GM19240 (cell line): Measurements from ENCODE around the gene ARID1B.

ENCODE experiments used
- DNase-seq: peaks from one replicate; pipeline ENCODE4 v3.0.0; 2011; ENCODE audit warnings: low spot score; ENCODE audit not compliant: insufficient read length

ARID1B gene

DNA sequence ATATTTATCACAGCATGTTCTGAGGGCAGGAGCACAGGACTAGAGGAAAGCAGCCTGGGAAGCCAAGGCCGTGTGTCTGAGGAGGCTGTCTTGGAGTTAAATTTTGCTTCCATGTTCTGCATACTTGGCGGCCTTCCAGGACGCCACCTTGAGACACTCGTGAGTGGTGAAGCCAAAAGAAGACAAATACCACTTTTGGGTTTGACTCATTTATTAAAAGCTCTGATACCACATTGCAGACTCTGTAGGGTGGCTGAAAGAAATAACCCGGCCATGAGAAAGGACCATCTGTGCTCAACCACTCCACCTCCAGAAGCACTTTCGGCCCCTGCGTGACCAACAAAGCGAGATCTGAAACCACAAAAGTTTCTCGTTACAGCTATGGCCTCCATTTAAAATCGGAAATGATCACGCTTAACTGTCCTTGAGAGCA lies 426.1 kb downstream of the ARID1B start:
- peak; percentile 83 for DNase-seq

DNA sequence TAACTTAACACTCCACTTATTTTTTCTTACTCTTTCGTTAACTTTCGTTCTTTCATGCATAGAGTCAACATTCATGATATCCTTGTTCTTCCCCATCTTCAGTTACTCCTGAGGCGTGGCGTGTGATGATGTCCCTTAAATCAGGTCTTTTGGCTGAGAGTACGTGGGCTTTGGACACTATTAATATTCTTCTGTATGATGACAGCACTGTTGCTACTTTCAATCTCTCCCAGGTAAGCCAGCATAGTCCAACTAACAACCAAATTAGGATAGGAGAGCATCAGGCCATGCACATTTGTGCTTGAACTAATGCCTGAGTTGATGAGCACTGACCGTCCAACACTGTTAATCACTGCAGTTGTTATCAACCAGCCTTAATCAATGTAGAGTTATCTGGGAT lies 426.6 kb downstream of the ARID1B start:
- no peak for DNase-seq

- no peak for DNase-seq
Observed at GRCh38 chr6:157205473-157206358, 428.5 kb downstream of the ARID1B start.

- DNase-seq, result no peak
Observed at GRCh38 chr6:157206359-157206815, 429.2 kb downstream of the ARID1B start.

DNA sequence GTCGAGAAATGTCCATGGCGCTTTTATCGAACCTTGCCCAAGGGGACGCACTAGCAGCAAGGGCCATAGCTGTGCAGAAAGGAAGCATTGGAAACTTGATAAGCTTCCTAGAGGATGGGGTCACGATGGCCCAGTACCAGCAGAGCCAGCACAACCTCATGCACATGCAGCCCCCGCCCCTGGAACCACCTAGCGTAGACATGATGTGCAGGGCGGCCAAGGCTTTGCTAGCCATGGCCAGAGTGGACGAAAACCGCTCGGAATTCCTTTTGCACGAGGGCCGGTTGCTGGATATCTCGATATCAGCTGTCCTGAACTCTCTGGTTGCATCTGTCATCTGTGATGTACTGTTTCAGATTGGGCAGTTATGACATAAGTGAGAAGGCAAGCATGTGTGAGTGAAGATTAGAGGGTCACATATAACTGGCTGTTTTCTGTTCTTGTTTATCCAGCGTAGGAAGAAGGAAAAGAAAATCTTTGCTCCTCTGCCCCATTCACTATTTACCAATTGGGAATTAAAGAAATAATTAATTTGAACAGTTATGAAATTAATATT lies 430.4 kb downstream of the ARID1B start:
- DNase-seq, result no peak

GRCh38 chr6:157209865-157210530 lies 432.8 kb downstream of the ARID1B start:
- no peak for DNase-seq

- no peak for DNase-seq
Observed at GRCh38 chr6:157210954-157211353, 433.8 kb downstream of the ARID1B start.

DNA sequence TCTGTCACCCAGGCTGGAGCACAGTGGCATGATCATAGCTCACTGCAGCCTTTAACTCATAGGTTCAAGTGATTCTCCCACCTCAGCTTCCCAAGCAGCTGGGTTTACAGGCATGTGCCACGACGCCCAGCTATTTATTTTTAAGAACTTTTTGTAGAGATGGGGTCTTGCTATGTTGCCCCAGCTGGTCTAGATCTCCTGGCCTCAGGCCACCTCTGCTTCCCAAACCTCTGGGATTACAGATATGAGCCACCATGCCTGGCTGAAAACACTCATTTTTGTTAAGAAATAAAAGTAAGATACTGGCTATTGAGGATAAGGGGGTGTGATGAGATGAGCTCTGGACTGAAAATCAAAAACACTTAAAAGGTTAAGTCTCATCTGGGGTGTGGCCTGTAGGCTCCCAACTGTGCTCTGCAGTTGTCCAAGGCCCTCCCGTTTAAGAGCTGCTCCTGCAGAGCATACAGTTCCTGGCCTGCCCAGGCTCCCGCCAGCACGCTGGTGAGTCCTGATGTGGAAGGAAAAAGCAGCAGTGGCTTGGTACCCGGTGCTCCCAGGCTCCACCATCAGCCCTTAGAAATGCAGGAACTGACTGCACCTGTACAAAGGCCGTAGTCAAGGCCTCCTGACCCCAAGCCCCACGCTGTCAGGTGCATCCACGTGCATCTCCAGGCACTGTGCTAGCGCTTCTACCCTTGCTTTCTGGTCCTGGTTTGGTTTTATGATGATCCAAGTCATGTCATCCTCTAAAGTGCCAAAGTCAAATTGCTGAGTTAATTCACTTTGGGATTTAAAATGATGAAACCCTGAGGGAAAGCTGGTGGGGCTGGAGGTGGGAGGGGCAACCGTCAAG lies 434.7 kb downstream of the ARID1B start:
- no peak for DNase-seq

DNA sequence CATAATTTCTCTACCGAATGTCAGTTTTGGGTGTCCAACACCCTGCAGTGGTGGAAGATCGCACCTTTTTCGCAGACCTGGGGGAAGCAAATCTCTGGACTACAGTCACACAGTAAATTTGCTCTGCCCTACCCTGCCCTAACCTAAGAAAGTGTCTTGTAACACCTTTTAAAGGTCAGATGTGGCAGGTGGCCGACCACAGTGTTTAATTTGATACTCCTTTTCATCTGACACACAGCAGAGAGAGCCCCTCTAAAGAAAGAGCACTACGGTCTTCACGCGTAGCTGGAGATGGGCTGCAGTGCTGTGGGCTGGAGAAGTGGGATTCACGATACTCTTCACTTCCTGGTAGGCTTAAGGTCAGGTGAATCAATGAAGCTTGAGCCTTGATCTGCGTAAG lies 436.2 kb downstream of the ARID1B start:
- no peak for DNase-seq

GRCh38 chr6:157213907-157214565 lies 436.9 kb downstream of the ARID1B start:
- DNase-seq, result no peak

DNA sequence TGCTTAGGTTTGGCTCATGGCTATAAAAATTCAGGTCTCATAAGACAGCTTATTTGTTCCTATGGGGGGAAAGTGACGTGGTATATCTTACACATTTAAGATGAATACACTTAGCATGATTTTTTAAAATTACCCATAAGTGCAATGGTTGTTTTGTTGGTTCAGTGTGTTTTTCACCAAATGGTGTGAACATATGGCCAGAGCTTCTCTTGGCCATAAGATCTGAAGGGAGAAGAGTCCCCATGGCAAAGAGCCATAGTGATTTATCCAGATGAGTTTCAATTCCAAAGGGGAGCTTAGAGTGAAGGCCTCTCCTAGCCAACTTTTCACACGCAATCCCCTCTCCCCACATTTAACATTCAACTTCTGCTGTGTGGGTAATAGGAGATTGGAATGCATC lies 438.5 kb downstream of the ARID1B start:
- no peak for DNase-seq

DNA sequence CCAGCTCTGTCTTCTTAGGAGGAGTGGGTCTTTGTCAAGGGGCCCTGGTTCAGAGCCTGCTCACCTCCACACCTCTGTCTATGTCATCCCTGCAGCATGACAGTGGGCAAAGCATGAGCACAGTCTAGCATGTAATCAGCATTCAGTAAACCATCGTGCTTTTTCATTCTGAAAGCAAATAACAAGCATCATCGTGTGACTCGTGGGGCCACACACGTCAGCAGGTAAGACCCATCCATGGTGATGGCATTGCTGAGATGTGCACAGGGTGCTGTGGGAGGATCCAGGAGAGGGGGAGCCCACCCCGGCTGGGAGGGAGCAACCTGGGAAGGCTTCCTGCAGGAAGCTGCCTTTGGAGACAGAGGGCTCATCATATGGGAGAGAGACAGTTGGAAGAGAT lies 439.4 kb downstream of the ARID1B start:
- DNase-seq, result no peak

DNA sequence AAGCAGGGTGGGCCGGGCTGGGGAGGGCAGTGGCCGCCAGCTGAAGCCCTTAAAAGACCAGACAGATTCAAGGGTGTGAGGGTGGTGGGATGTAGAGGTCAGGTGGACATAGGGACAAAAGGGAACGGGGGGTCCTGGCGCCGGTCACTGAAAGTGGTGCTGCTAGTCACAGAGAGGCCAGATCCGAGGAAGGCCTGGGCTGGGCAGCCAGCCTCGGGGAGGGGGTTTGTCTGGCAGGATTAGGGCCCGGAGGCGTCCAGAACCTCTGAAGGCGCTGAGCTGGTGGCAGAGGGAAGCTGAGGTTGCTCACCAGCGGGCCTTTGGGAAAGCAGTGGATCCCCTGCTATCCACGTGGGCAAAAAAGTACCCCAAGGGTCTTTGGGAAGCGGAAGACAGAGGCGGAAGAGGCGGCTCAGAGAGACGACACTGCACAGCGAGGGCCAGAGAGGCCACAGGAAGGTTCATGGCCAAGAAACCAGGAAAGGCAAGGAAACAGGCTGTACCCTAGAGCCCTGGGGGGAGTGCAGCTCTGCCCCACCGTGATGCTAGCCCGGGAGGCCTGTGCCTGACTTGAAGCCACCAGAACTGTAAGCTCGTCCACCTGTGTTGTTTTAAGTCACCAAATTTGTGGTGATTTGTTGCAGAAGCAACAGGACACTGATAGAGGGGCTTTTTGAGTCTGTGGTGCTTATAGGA lies 440.2 kb downstream of the ARID1B start:
- DNase-seq, result no peak

DNA sequence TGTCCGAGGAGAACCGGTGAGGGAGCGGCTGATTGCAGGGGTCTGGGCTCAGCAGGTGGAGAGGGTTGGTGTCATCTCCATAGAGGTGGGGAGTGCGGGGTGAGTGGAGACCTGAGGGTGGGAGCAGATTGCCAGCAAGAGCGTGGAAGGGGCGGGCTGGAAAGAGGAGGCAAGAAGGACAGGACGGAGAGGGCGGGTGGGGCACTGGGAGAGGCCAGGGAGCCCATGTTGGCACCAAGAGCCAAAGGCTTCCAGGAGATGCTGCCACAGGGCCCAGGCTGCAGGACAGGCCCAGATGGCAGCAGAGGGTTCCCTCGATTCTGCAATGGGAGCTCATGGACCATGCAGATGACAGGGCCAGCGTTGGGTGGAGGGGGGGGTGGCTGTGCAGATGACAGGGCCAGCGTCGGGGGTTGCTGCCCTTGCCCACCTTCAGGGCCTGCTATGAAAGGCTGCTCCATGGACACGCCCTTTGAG lies 440.8 kb downstream of the ARID1B start:
- no peak for DNase-seq

- DNase-seq, result no peak
Observed at GRCh38 chr6:157218371-157219198, 441.4 kb downstream of the ARID1B start.

DNA sequence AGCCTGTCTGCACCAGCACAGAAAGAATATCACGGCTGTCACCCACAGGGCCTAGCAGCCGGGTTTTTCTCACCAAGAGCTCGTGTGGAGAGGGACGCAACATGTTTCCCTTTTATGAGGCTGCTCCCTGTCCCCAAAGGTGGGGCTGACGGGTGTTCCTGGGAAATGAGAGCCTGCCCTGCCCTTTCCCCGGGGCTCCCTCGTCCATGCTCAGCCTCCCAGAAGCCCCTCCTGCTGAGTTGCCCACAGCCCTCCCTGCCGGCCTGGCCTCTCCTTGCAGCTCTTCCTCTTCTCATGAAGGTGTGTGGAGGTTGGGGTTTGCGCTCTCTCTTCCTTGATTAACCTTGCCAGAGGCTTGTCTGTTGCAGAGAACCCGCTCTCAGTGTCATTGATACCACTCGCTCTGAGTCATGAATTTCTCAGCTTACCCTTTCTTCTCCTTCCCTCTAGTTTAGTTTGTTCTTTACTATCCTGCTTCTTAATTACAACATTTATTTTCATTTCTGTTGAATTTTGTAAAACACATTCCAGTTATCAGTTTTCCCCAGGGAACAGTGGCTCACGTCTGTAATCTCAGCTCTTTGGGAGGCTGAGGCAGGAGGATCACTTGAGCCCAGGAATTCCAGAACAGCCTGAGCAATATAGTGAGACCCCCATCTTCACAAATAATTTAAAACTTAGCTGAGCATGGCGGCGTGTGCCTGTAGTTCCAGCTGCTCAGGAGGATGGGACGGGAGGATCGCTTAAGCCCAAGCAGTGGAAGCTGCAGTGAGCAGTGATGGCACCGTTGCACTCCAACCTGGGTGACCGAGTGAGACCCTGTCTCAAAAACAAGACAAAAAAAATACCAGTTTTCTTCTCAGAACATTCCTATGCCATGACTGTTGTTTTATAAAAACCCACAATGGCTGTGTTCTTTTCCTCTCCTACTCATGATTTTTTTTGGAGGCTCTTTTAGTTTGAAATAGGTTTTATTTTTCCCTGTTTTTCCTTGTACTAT lies 442.3 kb downstream of the ARID1B start:
- DNase-seq, result no peak

DNA sequence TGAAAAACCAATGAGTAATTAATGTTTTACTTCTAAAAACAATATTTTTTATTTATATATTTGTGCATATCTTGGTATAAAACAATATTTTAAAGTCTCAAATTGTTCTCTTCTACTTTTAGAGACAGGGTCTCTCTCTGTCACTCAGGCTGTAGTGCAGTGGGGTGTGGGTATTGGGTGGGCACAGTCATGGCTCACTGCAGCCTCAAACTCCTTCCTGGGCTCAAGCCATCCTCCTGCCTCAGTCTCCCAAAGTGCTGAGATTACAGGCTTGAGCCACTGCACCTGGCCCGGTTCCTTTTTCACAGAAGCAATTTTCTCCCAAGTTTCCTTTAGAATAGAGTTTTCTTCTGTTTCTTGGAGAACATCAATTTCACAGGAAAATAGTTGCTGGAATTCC lies 443.3 kb downstream of the ARID1B start:
- no peak for DNase-seq
